IMR-90 (cell line): ENCODE results near the gene TADA2A. TPM values are rescaled to one million over a fixed set of nuclear protein-coding genes. Genes with fewer than 3 reads are reported as not detected.

ENCODE experiments used
- ATAC-seq: fragments of 200-7000 bp; cut with Tn5 transposase; 2 replicates; pipeline ENCODE4 v1.9.1; 2020; ENCODE audit warnings: low read depth, mild to moderate bottlenecking, moderate library complexity
- BruUV-seq: library from RNA; stranded (reverse); fragments of 400-500 nt; replicated peaks from 2 replicates; lab custom pipeline; 2021; lab: Mats Ljungman, UMichigan
- CTCF ChIA-PET: fragments of 300-600 bp; formaldehyde crosslinking; extraction: SDS; loops from one replicate; lab custom pipeline; 2021; ENCODE audit warnings: antibody characterized with exemption; lab: Yijun Ruan, JAX
- POLR2A ChIA-PET: fragments of 300-600 bp; sonication (Branson Sonifier 250); formaldehyde crosslinking; loops from one replicate; lab custom pipeline; 2022; ENCODE audit warnings: antibody characterized with exemption; ENCODE audit not compliant: unreplicated experiment; lab: Charles Lee
- DNase-seq: peaks from one replicate; pipeline ENCODE4 v3.0.0; 2013
- H2AFZ ChIP-seq: replicated peaks from 2 replicates; pipeline ENCODE3; 2013; ENCODE audit warnings: low read length, mild to moderate bottlenecking; ENCODE audit not compliant: poor library complexity
- H2AK5ac ChIP-seq: 2 replicates; pipeline ENCODE4 v1.6.1; 2013; ENCODE audit warnings: low read depth, low read length, inconsistent platforms
- H2AK9ac ChIP-seq: replicated peaks from 2 replicates; pipeline ENCODE3; 2013; ENCODE audit warnings: mild to moderate bottlenecking, low read depth, low read length, moderate library complexity; ENCODE audit not compliant: poor library complexity
- H2BK120ac ChIP-seq: 2 replicates; pipeline ENCODE4 v1.6.1; 2013; ENCODE audit warnings: low read depth, low read length, inconsistent platforms
- H2BK15ac ChIP-seq: 3 replicates; pipeline ENCODE4 v1.6.1; 2013; ENCODE audit warnings: low read depth, low read length, inconsistent platforms
- H2BK20ac ChIP-seq: 2 replicates; pipeline ENCODE4 v1.6.1; 2013; ENCODE audit warnings: low read depth, mild to moderate bottlenecking, inconsistent platforms, low read length, moderate library complexity
- H2BK5ac ChIP-seq: 2 replicates; pipeline ENCODE4 v1.6.1; 2013; ENCODE audit warnings: mild to moderate bottlenecking, low read depth, low read length, inconsistent platforms; ENCODE audit not compliant: poor library complexity, severe bottlenecking
- H3K14ac ChIP-seq: replicated peaks from 2 replicates; pipeline ENCODE4 v1.6.1; 2013; ENCODE audit warnings: low read depth, low read length, inconsistent platforms
- H3K18ac ChIP-seq: 2 replicates; pipeline ENCODE4 v1.6.1; 2013; ENCODE audit warnings: low read depth, low read length, control low read depth
- H3K23ac ChIP-seq: 2 replicates; pipeline ENCODE4 v1.6.1; 2013; ENCODE audit warnings: low read depth, low read length, inconsistent platforms
- H3K27ac ChIP-seq: 2 replicates; pipeline ENCODE4 v1.5.1; 2013; ENCODE audit warnings: mild to moderate bottlenecking, control low read depth, low read length; ENCODE audit not compliant: insufficient read depth
- H3K27me3 ChIP-seq: 2 replicates; pipeline ENCODE4 v1.6.1; 2013; ENCODE audit warnings: low read length; ENCODE audit not compliant: control insufficient read depth, insufficient read depth
- H3K36me3 ChIP-seq: 2 replicates; pipeline ENCODE4 v1.6.1; 2013; ENCODE audit warnings: low read length, mixed read lengths; ENCODE audit not compliant: control insufficient read depth, insufficient read depth
- H3K4ac ChIP-seq: 2 replicates; pipeline ENCODE4 v1.6.1; 2013; ENCODE audit warnings: low read depth, low read length, inconsistent platforms
- H3K4me1 ChIP-seq: 2 replicates; pipeline ENCODE4 v1.6.1; 2013; ENCODE audit warnings: low read length, mixed read lengths; ENCODE audit not compliant: control insufficient read depth, insufficient read depth
- H3K4me2 ChIP-seq: 2 replicates; pipeline ENCODE4 v1.6.1; 2013; ENCODE audit warnings: low read depth, mild to moderate bottlenecking, control low read depth, low read length, moderate library complexity
- H3K4me3 ChIP-seq: 2 replicates; pipeline ENCODE4 v1.5.1; 2013; ENCODE audit warnings: low read depth, mild to moderate bottlenecking, control low read depth, low read length, moderate library complexity; ENCODE audit not compliant: insufficient read depth
- H3K56ac ChIP-seq: 2 replicates; pipeline ENCODE4 v1.6.1; 2013; ENCODE audit warnings: low read length, inconsistent platforms; ENCODE audit not compliant: insufficient read depth; ENCODE audit errors: extremely low read depth
- H3K79me1 ChIP-seq, 2 experiments: 2 replicates each; pipeline ENCODE4 v1.6.1; 2013; ENCODE audit warnings: low read length in 2 of 2, inconsistent platforms in 1 of 2, low read depth in 1 of 2
- H3K9ac ChIP-seq: 2 replicates; pipeline ENCODE4 v1.6.1; 2013; ENCODE audit warnings: low read depth, low read length, control low read depth
- H3K9me1 ChIP-seq: 2 replicates; pipeline ENCODE4 v1.6.1; 2013; ENCODE audit warnings: low read length, inconsistent platforms; ENCODE audit not compliant: insufficient read depth
- H3K9me3 ChIP-seq: 2 replicates; pipeline ENCODE4 v1.6.1; 2013; ENCODE audit warnings: low read length; ENCODE audit not compliant: control insufficient read depth, insufficient read depth
- H4K20me1 ChIP-seq: 2 replicates; pipeline ENCODE4 v1.6.1; 2013; ENCODE audit warnings: low read length, inconsistent platforms; ENCODE audit not compliant: insufficient read depth
- H4K5ac ChIP-seq: 2 replicates; pipeline ENCODE4 v1.6.1; 2013; ENCODE audit warnings: mild to moderate bottlenecking, low read depth, low read length, control low read depth
- H4K8ac ChIP-seq, 2 experiments: 2 replicates each; pipeline ENCODE4 v1.6.1; 2013; ENCODE audit warnings: low read depth in 2 of 2, low read length in 2 of 2, control low read depth in 1 of 2, inconsistent platforms in 1 of 2
- H4K91ac ChIP-seq: 2 replicates; pipeline ENCODE4 v1.6.1; 2013; ENCODE audit warnings: low read depth, low read length, inconsistent platforms; ENCODE audit not compliant: insufficient read depth
- BHLHE40 ChIP-seq: fragments of 150-350 bp; IDR thresholded peaks from 2 replicates; pipeline ENCODE4 v1.6.1; 2016; ENCODE audit warnings: mild to moderate bottlenecking, low read depth, low read length
- CEBPB ChIP-seq: IDR thresholded peaks from 2 replicates; pipeline ENCODE4 v1.6.1; 2012; ENCODE audit warnings: low read depth, low read length, improper control_type of control experiment
- CHD1 ChIP-seq: IDR thresholded peaks from 2 replicates; pipeline ENCODE4 v1.6.1; 2012; ENCODE audit warnings: low read depth, low read length, improper control_type of control experiment
- FOS ChIP-seq: fragments of 150-350 bp; IDR thresholded peaks from 2 replicates; pipeline ENCODE4 v1.6.1; 2016; ENCODE audit warnings: low read depth, low read length
- MAFK ChIP-seq: IDR thresholded peaks from 2 replicates; pipeline ENCODE4 v1.6.1; 2012; ENCODE audit warnings: low read depth, low read length, improper control_type of control experiment
- MAZ ChIP-seq: IDR thresholded peaks from 2 replicates; pipeline ENCODE4 v1.6.1; 2012; ENCODE audit warnings: low read depth, mild to moderate bottlenecking, low read length, improper control_type of control experiment, moderate library complexity, borderline replicate concordance
- MXI1 ChIP-seq: IDR thresholded peaks from 2 replicates; pipeline ENCODE4 v1.6.1; 2012; ENCODE audit warnings: low read depth, mild to moderate bottlenecking, low read length, moderate library complexity, borderline replicate concordance
- NFE2L2 ChIP-seq: fragments of 150-350 bp; IDR thresholded peaks from 2 replicates; pipeline ENCODE4 v1.6.1; 2016; ENCODE audit warnings: low read depth, mild to moderate bottlenecking, low read length
- POLR2A ChIP-seq: IDR thresholded peaks from 2 replicates; pipeline ENCODE4 v1.6.1; 2012; ENCODE audit warnings: mild to moderate bottlenecking, low read depth, low read length
- RAD21 ChIP-seq: IDR thresholded peaks from 2 replicates; pipeline ENCODE4 v1.6.1; 2012; ENCODE audit warnings: low read length, improper control_type of control experiment
- RCOR1 ChIP-seq: IDR thresholded peaks from 2 replicates; pipeline ENCODE4 v1.6.1; 2012; ENCODE audit warnings: mild to moderate bottlenecking, low read length, improper control_type of control experiment; ENCODE audit not compliant: insufficient replicate concordance
- RFX5 ChIP-seq: IDR thresholded peaks from 2 replicates; pipeline ENCODE4 v1.8.0; 2012; ENCODE audit warnings: low read depth, mild to moderate bottlenecking, low read length, moderate library complexity
- SMC3 ChIP-seq: fragments of 150-350 bp; IDR thresholded peaks from 2 replicates; pipeline ENCODE4 v1.6.1; 2016; ENCODE audit warnings: low read depth, mild to moderate bottlenecking, antibody characterized with exemption, low read length, moderate library complexity
- WGBS, 2 experiments: methylation state at CpG; one replicate each; pipeline versions ENCODE4 v1.1.5 to v1.1.7; 2013; ENCODE audit warnings: missing lambda C conversion rate in 2 of 2; ENCODE audit not compliant: insufficient read length in 1 of 2; ENCODE audit errors: extremely low coverage in 2 of 2; 5-methylcytosine and 5-hydroxymethylcytosine counted together
- dilution Hi-C: fragments of 300-500 bp; cut with HindIII; formaldehyde crosslinking; loops from one replicate; pipeline ENCODE4 v1.14.3; 2018; ENCODE audit warnings: low sequenced_read_pairs; ENCODE audit not compliant: unreplicated experiment
- in situ Hi-C: fragments of 300-500 bp; cut with MboI; formaldehyde crosslinking; loops from 3 replicates; pipeline ENCODE4 v1.14.3; 2019; ENCODE audit warnings: low sequenced_read_pairs, inconsistent platforms, mixed read lengths
- intact Hi-C: fragments of 100-400 bp; cut with micrococcal nuclease; formaldehyde crosslinking; loops from 2 replicates; pipeline ENCODE4 v1.10.0; 2022
- polyA plus RNA-seq, 3 experiments: library from polyadenylated mRNA; depleted of rRNA; stranded (reverse); fragments of >200 nt; gene quantifications; 2 replicates each; pipeline ENCODE4 v1.2.3, GENCODE V29; 2012; ENCODE audit warnings: low replicate concordance in 1 of 3
- total RNA-seq: library from RNA; depleted of rRNA; stranded (reverse); fragments of >200 nt; gene quantifications from 2 replicates; pipeline ENCODE4 v1.2.3, GENCODE V29; 2012
- TF ChIP-seq, protein P1 (sequence below): fragments of 150-350 bp; IDR thresholded peaks from 2 replicates; pipeline ENCODE4 v1.6.1; 2016; ENCODE audit warnings: low read depth, mild to moderate bottlenecking, low read length, moderate library complexity, borderline replicate concordance
- TF ChIP-seq, protein P2 (sequence below): conservative IDR thresholded peaks from 2 replicates; pipeline ENCODE4 v1.5.1; 2012; ENCODE audit warnings: mild to moderate bottlenecking, low read depth, low read length, improper control_type of control experiment
- TF ChIP-seq, protein P3 (sequence below): fragments of 150-350 bp; IDR thresholded peaks from 2 replicates; pipeline ENCODE4 v1.6.1; 2017; ENCODE audit warnings: mild to moderate bottlenecking, antibody characterized with exemption, low read length, low read depth

TADA2A gene
- total and polyA plus RNA-seq, 2 of the 4 experiments (the other 2 are of a cell fraction): 13.1 to 19.7 TPM

DNA sequence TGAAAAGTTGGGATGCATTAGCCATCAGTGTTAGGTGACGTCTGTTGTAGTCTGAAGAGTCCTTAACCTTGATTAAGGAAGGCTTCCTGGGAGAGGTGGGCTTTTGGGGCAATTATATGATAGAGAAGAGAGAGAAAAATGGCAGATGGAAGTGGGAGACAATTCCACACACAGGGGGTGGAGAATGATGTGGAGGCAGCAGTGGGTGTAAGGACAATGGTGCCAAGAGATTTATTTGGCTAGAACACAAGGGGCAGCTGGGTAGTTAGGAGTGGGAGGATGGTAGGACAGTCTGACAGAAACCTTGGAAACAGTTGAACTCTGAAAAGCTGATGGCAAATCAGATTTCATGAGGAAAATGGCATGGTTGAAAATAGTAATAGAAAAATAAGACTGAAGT is 72.3 kb downstream of the TADA2A start:
- Histone ChIP-seq H2BK120ac (no peak overlapping the region), H3K4me1 (peaks cover 11% of the 10 kb centered on the region), H3K56ac (no peak overlapping the region), H4K5ac (no peak overlapping the region), H3K23ac (no peak overlapping the region), H2AK5ac (no peak overlapping the region), H3K9me3 (no peaks in the 10 kb centered on the region), H3K9ac (no peak overlapping the region), H3K14ac (no peak overlapping the region), H3K4me2 (no peak overlapping the region), H3K4ac (no peak overlapping the region), H3K79me1 (peaks cover 0 to 20% of the 10 kb centered on the region in 2 experiments; a peak in 3 of 4 replicates), H4K8ac (no peak overlapping the region), H2BK20ac (no peak overlapping the region), H3K36me3 (peaks cover 8% of the 10 kb centered on the region), H2AK9ac (no peak overlapping the region), H3K18ac (no peak overlapping the region), H2AFZ (no peak overlapping the region), H2BK5ac (no peak overlapping the region), H3K9me1 (peaks cover 8% of the 10 kb centered on the region), H3K27me3 (no peaks in the 10 kb centered on the region), H3K4me3 (no peak overlapping the region), H4K91ac (no peak overlapping the region), H2BK15ac (no peak overlapping the region), H4K20me1 (peaks cover 5% of the 10 kb centered on the region; the same call in 1 of the 2 replicates), H3K27ac (no peak overlapping the region)
- DNase-seq: no peak
- intact Hi-C loops: no loop called here
- in situ Hi-C loops: no loop called here
- POLR2A ChIA-PET: no interaction called here
- no TSS peak for BruUV-seq
- no peak for TF ChIP-seq RFX5
- TF ChIP-seq CEBPB: no peak
- TF ChIP-seq, protein P1, sequence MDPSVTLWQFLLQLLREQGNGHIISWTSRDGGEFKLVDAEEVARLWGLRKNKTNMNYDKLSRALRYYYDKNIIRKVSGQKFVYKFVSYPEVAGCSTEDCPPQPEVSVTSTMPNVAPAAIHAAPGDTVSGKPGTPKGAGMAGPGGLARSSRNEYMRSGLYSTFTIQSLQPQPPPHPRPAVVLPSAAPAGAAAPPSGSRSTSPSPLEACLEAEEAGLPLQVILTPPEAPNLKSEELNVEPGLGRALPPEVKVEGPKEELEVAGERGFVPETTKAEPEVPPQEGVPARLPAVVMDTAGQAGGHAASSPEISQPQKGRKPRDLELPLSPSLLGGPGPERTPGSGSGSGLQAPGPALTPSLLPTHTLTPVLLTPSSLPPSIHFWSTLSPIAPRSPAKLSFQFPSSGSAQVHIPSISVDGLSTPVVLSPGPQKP: no peak
- no peak for TF ChIP-seq MAZ
- TF ChIP-seq, protein P2, sequence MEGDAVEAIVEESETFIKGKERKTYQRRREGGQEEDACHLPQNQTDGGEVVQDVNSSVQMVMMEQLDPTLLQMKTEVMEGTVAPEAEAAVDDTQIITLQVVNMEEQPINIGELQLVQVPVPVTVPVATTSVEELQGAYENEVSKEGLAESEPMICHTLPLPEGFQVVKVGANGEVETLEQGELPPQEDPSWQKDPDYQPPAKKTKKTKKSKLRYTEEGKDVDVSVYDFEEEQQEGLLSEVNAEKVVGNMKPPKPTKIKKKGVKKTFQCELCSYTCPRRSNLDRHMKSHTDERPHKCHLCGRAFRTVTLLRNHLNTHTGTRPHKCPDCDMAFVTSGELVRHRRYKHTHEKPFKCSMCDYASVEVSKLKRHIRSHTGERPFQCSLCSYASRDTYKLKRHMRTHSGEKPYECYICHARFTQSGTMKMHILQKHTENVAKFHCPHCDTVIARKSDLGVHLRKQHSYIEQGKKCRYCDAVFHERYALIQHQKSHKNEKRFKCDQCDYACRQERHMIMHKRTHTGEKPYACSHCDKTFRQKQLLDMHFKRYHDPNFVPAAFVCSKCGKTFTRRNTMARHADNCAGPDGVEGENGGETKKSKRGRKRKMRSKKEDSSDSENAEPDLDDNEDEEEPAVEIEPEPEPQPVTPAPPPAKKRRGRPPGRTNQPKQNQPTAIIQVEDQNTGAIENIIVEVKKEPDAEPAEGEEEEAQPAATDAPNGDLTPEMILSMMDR: no peak
- no peak for TF ChIP-seq RCOR1
- no peak for TF ChIP-seq BHLHE40
- TF ChIP-seq CHD1: no peak
- TF ChIP-seq POLR2A: no peak
- TF ChIP-seq MAFK: no peak
- no peak for TF ChIP-seq MXI1
- TF ChIP-seq NFE2L2: no peak
- TF ChIP-seq FOS: no peak
- TF ChIP-seq SMC3: no peak
- TF ChIP-seq RAD21: no peak
- TF ChIP-seq, protein P3, sequence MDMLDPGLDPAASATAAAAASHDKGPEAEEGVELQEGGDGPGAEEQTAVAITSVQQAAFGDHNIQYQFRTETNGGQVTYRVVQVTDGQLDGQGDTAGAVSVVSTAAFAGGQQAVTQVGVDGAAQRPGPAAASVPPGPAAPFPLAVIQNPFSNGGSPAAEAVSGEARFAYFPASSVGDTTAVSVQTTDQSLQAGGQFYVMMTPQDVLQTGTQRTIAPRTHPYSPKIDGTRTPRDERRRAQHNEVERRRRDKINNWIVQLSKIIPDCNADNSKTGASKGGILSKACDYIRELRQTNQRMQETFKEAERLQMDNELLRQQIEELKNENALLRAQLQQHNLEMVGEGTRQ: no peak
- dilution Hi-C loops: no loop called here
- ATAC-seq: no peak
- WGBS, 2 experiments: no CpG with 5 or more reads among the region's 1 CpG
- CTCF ChIA-PET: no interaction called here
